HepG2 (cell line): ENCODE results near the gene SLC25A19. TPM values are rescaled to one million over a fixed set of nuclear protein-coding genes. Genes with fewer than 3 reads are reported as not detected.

Experiments
- ATAC-seq: fragments of 200-7000 bp; cut with Tn5 transposase; 3 replicates; pipeline ENCODE4 v1.9.1; 2020; ENCODE audit warnings: mild to moderate bottlenecking, moderate library complexity
- BruUV-seq: library from RNA; stranded (reverse); fragments of 400-500 nt; replicated peaks from 2 replicates; lab custom pipeline; 2021; lab: Mats Ljungman, UMichigan
- CTCF ChIA-PET: fragments of 300-600 bp; formaldehyde crosslinking; extraction: SDS; loops from one replicate; lab custom pipeline; 2021; ENCODE audit warnings: low total read pairs, inconsistent platforms, low intra/inter-chr PET ratio; lab: Yijun Ruan, JAX
- POLR2A ChIA-PET: fragments of 350-600 bp; sonication (Branson Sonifier 250); formaldehyde crosslinking; loops from one replicate; lab custom pipeline; 2020; ENCODE audit warnings: antibody characterized with exemption, inconsistent platforms; lab: Yijun Ruan, JAX
- DNase-seq: peaks from one replicate; pipeline ENCODE4 v3.0.0-alpha.2; 2015; ENCODE audit warnings: low spot score
- FAIRE-seq: peaks from 3 replicates; lab custom pipeline; 2011; peaks lifted over from hg19 to GRCh38; lab: Jason Lieb, UNC
- H2AFZ ChIP-seq: one replicate; pipeline ENCODE4 v1.6.1; 2011; ENCODE audit warnings: low read length, inconsistent platforms
- H3K27ac ChIP-seq: fragments of 300-600 bp; 3 replicates; pipeline ENCODE4 v1.8.0; 2011; ENCODE audit warnings: mixed run types, mild to moderate bottlenecking, mixed read lengths, low read length, inconsistent platforms; ENCODE audit not compliant: insufficient read depth; ENCODE audit errors: extremely low read length
- H3K27me3 ChIP-seq, 2 experiments: fragments of 200-600 bp in 1 of 2; 2 replicates in 1 of 2; 3 replicates in 1 of 2; pipeline versions ENCODE4 v1.6.0 to v1.8.0; 2011; ENCODE audit warnings: low read length in 2 of 2, mild to moderate bottlenecking in 2 of 2, moderate library complexity in 2 of 2, inconsistent platforms in 1 of 2; ENCODE audit not compliant: insufficient read depth in 2 of 2, control insufficient read depth in 1 of 2
- H3K36me3 ChIP-seq, 2 experiments: fragments of 200-600 bp in 1 of 2; replicated peaks in 1 of 2; 2 replicates in 1 of 2; 3 replicates in 1 of 2; pipeline versions ENCODE4 v1.5.1 to v1.8.0; 2011; ENCODE audit warnings: low read length in 2 of 2, inconsistent platforms in 1 of 2; ENCODE audit not compliant: insufficient read depth in 2 of 2, control insufficient read depth in 1 of 2
- H3K4me1 ChIP-seq: 2 replicates; pipeline ENCODE4 v1.5.1; 2012; ENCODE audit warnings: low read length, inconsistent platforms; ENCODE audit not compliant: insufficient read depth
- H3K4me2 ChIP-seq: 2 replicates; pipeline ENCODE4 v1.6.0; 2011; ENCODE audit warnings: low read depth, low read length, inconsistent platforms
- H3K4me3 ChIP-seq, 3 experiments: fragments of 200-600 bp in 1 of 3; sonication (generic), shearing (Covaris generic) in 1 of 3; replicated peaks in 1 of 3; 2 replicates each; pipeline ENCODE4 v1.5.1; 2011 to 2016; ENCODE audit warnings: low read length in 3 of 3, inconsistent platforms in 2 of 3, low read depth in 2 of 3, mild to moderate bottlenecking in 2 of 3, control low read depth in 1 of 3, mixed read lengths in 1 of 3; ENCODE audit not compliant: insufficient read depth in 1 of 3
- H3K79me2 ChIP-seq: one replicate; pipeline ENCODE4 v1.6.1; 2011; ENCODE audit warnings: low read length, inconsistent platforms; ENCODE audit not compliant: insufficient read depth
- H3K9ac ChIP-seq: 2 replicates; pipeline ENCODE4 v1.6.0; 2011; ENCODE audit warnings: mild to moderate bottlenecking, low read depth, low read length, inconsistent platforms; ENCODE audit not compliant: insufficient read depth
- H3K9me3 ChIP-seq: 2 replicates; pipeline ENCODE4 v1.5.1; 2012; ENCODE audit warnings: mild to moderate bottlenecking, low read length
- H4K20me1 ChIP-seq: 2 replicates; pipeline ENCODE4 v1.6.0; 2011; ENCODE audit warnings: inconsistent platforms, mild to moderate bottlenecking, low read length, moderate library complexity; ENCODE audit not compliant: insufficient read depth
- FOXA3 ChIP-seq: IDR thresholded peaks from 2 replicates; pipeline ENCODE4 v1.6.1; 2016; ENCODE audit warnings: missing genetic modification reagents, missing compliant biosample characterization
- FOXO1 ChIP-seq: sonication (generic); formaldehyde crosslinking; IDR thresholded peaks from 2 replicates; pipeline ENCODE4 v1.4.0; 2020; ENCODE audit warnings: missing genetic modification reagents
- GPN1 ChIP-seq: sonication (generic); formaldehyde crosslinking; IDR thresholded peaks from 2 replicates; pipeline ENCODE4 v1.5.1; 2020; ENCODE audit warnings: missing genetic modification reagents, borderline replicate concordance
- IRX3 ChIP-seq: sonication (generic); formaldehyde crosslinking; IDR thresholded peaks from 2 replicates; pipeline ENCODE4 v1.8.1; 2023; ENCODE audit warnings: mild to moderate bottlenecking, low read depth, missing genetic modification reagents, borderline replicate concordance
- JUNB ChIP-seq: sonication (generic); formaldehyde crosslinking; IDR thresholded peaks from 2 replicates; pipeline ENCODE4 v1.8.0; 2022; ENCODE audit warnings: missing genetic modification reagents, mild to moderate bottlenecking, borderline replicate concordance
- KLF6 ChIP-seq: IDR thresholded peaks from 2 replicates; pipeline ENCODE4 v1.8.0; 2016; ENCODE audit warnings: missing biosample characterization, missing genetic modification reagents
- KMT2B ChIP-seq: IDR thresholded peaks from 2 replicates; pipeline ENCODE4 v1.6.1; 2016; ENCODE audit warnings: missing genetic modification reagents, missing compliant biosample characterization
- MAFK ChIP-seq, 2 experiments: IDR thresholded peaks in 1 of 2; conservative IDR thresholded peaks in 1 of 2; 2 replicates each; pipeline ENCODE4 v1.6.1; 2011; ENCODE audit warnings: improper control_type of control experiment in 2 of 2, low read length in 2 of 2
- NFRKB ChIP-seq: fragments of 450-650 bp; IDR thresholded peaks from 2 replicates; pipeline ENCODE4 v1.6.1; 2017
- POLR2AphosphoS2 ChIP-seq: IDR thresholded peaks from 2 replicates; pipeline ENCODE4 v1.6.1; 2011; ENCODE audit warnings: low read depth, low read length, improper control_type of control experiment
- RBM22 ChIP-seq: fragments of 200-400 bp; formaldehyde crosslinking; optimal IDR thresholded peaks from 2 replicates; pipeline ENCODE3; 2017; ENCODE audit warnings: mild to moderate bottlenecking, low read length, moderate library complexity
- SMAD3 ChIP-seq: sonication (generic); formaldehyde crosslinking; IDR thresholded peaks from 2 replicates; pipeline ENCODE4 v1.4.0; 2020; ENCODE audit warnings: missing genetic modification reagents
- SP2 ChIP-seq: sonication (generic); formaldehyde crosslinking; IDR thresholded peaks from 2 replicates; pipeline ENCODE4 v1.5.1; 2020; ENCODE audit warnings: mild to moderate bottlenecking, missing genetic modification reagents
- TBL1XR1 ChIP-seq: fragments of 150-350 bp; IDR thresholded peaks from 2 replicates; pipeline ENCODE4 v1.6.1; 2014; ENCODE audit warnings: borderline replicate concordance, low read length; ENCODE audit not compliant: partially characterized antibody
- ZFP36L2 ChIP-seq: sonication (generic); formaldehyde crosslinking; IDR thresholded peaks from 2 replicates; pipeline ENCODE4 v1.4.0; 2020; ENCODE audit warnings: missing genetic modification reagents
- ZNF234 ChIP-seq: sonication (generic); formaldehyde crosslinking; conservative IDR thresholded peaks from 2 replicates; pipeline ENCODE4 v1.5.1; 2020; ENCODE audit warnings: mild to moderate bottlenecking, missing genetic modification reagents
- ZNF24 ChIP-seq: fragments of 450-650 bp; IDR thresholded peaks from 2 replicates; pipeline ENCODE4 v1.6.1; 2017; ENCODE audit warnings: antibody characterized with exemption, mild to moderate bottlenecking
- ZNF251 ChIP-seq: sonication (generic); formaldehyde crosslinking; IDR thresholded peaks from 2 replicates; pipeline ENCODE4 v1.9.0; 2021; ENCODE audit warnings: mild to moderate bottlenecking, missing genetic modification reagents
- ZNF441 ChIP-seq: sonication (generic); formaldehyde crosslinking; IDR thresholded peaks from 2 replicates; pipeline ENCODE4 v1.7.0; 2021; ENCODE audit warnings: missing genetic modification reagents, borderline replicate concordance
- ZNF644 ChIP-seq: IDR thresholded peaks from 2 replicates; pipeline ENCODE4 v1.6.1; 2016; ENCODE audit warnings: low read depth
- ZNF850 ChIP-seq: sonication (generic); formaldehyde crosslinking; conservative IDR thresholded peaks from 2 replicates; pipeline ENCODE4 v1.9.0; 2021; ENCODE audit warnings: mild to moderate bottlenecking, missing genetic modification reagents
- WGBS: methylation state at CpG from one replicate; pipeline ENCODE4 v1.1.6; 2017; ENCODE audit warnings: low lambda C conversion rate; 5-methylcytosine and 5-hydroxymethylcytosine counted together
- in situ Hi-C: cut with HindIII; loops from 2 replicates; pipeline ENCODE4 v1.10.0; 2017; ENCODE audit warnings: low pct_unique_long_range_greater_than_20kb; ENCODE audit not compliant: extremely low pct_ligation_motif_present
- intact Hi-C: fragments of 100-400 bp; cut with micrococcal nuclease; formaldehyde crosslinking; loops from one replicate; pipeline ENCODE4 v1.10.0; 2022; ENCODE audit not compliant: unreplicated experiment
- polyA plus RNA-seq, 8 experiments: library from polyadenylated mRNA; depleted of rRNA in 3 of 8; stranded (reverse) in 7 of 8; unstranded in 1 of 8; fragments of >200 nt; fragmentation: Illumina TruSeq in 4 of 8; extraction: Trizol in 4 of 8; gene quantifications; 2 replicates each; pipeline versions ENCODE4 v1.2.1 to v1.2.3, GENCODE V29; 2011 to 2016; ENCODE audit warnings: low read depth in 4 of 8, missing spikeins in 1 of 8, mixed read lengths in 1 of 8; ENCODE audit not compliant: insufficient read depth in 1 of 8
- total RNA-seq, 5 experiments: library from RNA; depleted of rRNA; stranded (reverse); fragments of >200 nt; fragmentation: Illumina TruSeq; extraction: Trizol; gene quantifications; 2 replicates each; pipeline ENCODE4 v1.2.3, GENCODE V29; 2016; ENCODE audit warnings: low read depth in 1 of 5
- TF ChIP-seq, protein P1 (sequence below): sonication (generic); formaldehyde crosslinking; IDR thresholded peaks from 2 replicates; pipeline ENCODE4 v1.9.0; 2021; ENCODE audit warnings: missing genetic modification reagents, borderline replicate concordance

The SLC25A19 gene
- total and polyA plus RNA-seq, 2 of the 13 experiments (the other 11 are each of a cell fraction or from before 2014, with no cell fraction given): 24.4 to 41.4 TPM

DNA sequence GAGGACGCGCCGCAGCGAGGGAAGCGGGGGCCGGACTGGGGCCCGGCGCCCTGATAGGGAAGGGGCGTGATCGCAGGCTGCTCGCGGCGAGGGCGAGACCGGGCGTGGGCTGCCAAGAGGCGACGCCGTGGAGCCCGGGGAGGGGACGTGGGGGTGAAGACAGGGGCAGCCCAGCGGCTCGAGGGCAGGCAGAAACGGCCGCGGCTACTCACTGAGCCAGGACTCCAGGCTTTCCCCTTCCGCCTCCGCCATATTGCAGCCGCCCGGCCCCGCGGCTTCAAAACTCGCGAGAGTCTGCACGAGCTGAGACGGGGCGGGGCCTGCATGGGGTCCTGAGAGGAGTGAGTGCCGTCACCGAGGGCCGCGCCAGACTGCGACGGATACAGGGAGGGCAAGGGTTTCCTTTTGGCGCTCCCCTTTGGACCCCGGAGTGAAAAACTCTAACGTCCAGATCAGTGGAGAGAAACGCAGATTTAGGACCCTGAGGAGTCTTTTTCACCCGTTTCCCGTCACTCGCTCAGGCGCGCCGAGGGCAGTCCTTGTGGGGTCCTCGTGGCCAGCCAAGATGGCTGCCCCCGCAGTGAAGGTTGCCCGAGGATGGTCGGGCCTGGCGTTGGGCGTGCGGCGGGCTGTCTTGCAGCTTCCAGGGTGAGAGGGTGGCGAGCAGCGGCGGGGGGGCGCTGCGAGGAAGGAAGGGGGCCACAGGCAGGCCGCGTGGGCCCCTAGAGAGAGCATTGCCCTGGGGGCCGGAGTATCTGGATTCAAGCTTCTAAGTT, 27.7 kb downstream of the SLC25A19 start, which contains the start of the genes GGA3 and MRPS7:
Gene GGA3, minus strand, starts transcription at position 271 of the 776 bp plus-strand sequence. Its CDS starts 19 bp downstream, at position 252.
Gene MRPS7, plus strand, starts transcription at position 544 of the 776 bp plus-strand sequence. Its CDS starts 22 bp downstream, at position 566.
- peak within 1 kb of the TSS; percentile 72 to 89 (median 77) for H3K4me3 ChIP-seq
- H3K9me3 ChIP-seq: no peaks in the 10 kb centered on the region
- no peak for FAIRE-seq
- no peaks in the 10 kb centered on the region; a peak in 1 of 5 replicates for H3K27me3 ChIP-seq
- in situ Hi-C loops (no loop called here), intact Hi-C loops (no loop called here)
- peak; percentile 92 for DNase-seq
- peaks cover 11 to 23% of the 10 kb centered on the region in 2 experiments for H3K36me3 ChIP-seq
- ATAC-seq: peak; percentile 95
- WGBS: 2% methylated on average over 39 of the region's 69 CpGs
- ChIA-PET CTCF (no interaction called here), POLR2A (interaction anchor here (0.6 to 3.7 kb wide), 29 partner anchors 9 to 388 kb away, joined by 3 to 93 read pairs (median 4); partner anchors contain the start of genes ARMC7, GRB2, HID1 and MIF4GD)
- H2AFZ ChIP-seq: peak within 1 kb of the TSS; percentile 78
- peaks cover 44% of the 10 kb centered on the region for H3K4me1 ChIP-seq
- H3K79me2 ChIP-seq: peaks cover 57% of the 10 kb centered on the region
- no TSS peak for BruUV-seq
- peak within 1 kb of the TSS; percentile 98 for H3K9ac ChIP-seq
- H3K4me2 ChIP-seq: peak within 1 kb of the TSS; percentile 95
- H4K20me1 ChIP-seq: no peaks in the 10 kb centered on the region
- H3K27ac ChIP-seq: peak within 1 kb of the TSS; percentile 97
- peak; percentile 68; the same call in 1 of the 2 replicates for TF ChIP-seq ZNF441 (CRISPR knock-in tag)
- TF ChIP-seq NFRKB: peak; percentile 22; the same call in 1 of the 2 replicates
- peak; percentile 37; the same call in 1 of the 2 replicates for TF ChIP-seq KLF6 (CRISPR knock-in tag)
- no peak for TF ChIP-seq JUNB (CRISPR knock-in tag)
- no peak for TF ChIP-seq RBM22
- no peak; the same call in 1 of the 2 replicates for TF ChIP-seq FOXO1 (CRISPR knock-in tag)
- TF ChIP-seq, protein P1, sequence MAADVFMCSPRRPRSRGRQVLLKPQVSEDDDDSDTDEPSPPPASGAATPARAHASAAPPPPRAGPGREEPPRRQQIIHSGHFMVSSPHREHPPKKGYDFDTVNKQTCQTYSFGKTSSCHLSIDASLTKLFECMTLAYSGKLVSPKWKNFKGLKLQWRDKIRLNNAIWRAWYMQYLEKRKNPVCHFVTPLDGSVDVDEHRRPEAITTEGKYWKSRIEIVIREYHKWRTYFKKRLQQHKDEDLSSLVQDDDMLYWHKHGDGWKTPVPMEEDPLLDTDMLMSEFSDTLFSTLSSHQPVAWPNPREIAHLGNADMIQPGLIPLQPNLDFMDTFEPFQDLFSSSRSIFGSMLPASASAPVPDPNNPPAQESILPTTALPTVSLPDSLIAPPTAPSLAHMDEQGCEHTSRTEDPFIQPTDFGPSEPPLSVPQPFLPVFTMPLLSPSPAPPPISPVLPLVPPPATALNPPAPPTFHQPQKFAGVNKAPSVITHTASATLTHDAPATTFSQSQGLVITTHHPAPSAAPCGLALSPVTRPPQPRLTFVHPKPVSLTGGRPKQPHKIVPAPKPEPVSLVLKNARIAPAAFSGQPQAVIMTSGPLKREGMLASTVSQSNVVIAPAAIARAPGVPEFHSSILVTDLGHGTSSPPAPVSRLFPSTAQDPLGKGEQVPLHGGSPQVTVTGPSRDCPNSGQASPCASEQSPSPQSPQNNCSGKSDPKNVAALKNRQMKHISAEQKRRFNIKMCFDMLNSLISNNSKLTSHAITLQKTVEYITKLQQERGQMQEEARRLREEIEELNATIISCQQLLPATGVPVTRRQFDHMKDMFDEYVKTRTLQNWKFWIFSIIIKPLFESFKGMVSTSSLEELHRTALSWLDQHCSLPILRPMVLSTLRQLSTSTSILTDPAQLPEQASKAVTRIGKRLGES (CRISPR knock-in tag): 0 out of 2 replicates have a peak, but pooled peaks have one; percentile 44
- TF ChIP-seq MAFK (conservative IDR thresholded peaks at IDR 0.05 in 1 of 2, IDR thresholded peaks at IDR 0.05 in 1 of 2; ENCODE audit: low read length in 2 of 2): no peak
- peak; percentile 60; the same call in 1 of the 2 replicates for TF ChIP-seq ZNF234 (CRISPR knock-in tag)
- TF ChIP-seq ZNF850: 0 out of 2 replicates have a peak, but pooled peaks have one; percentile 45
- TF ChIP-seq KMT2B (CRISPR knock-in tag): peak; percentile 89
- TF ChIP-seq SMAD3 (CRISPR knock-in tag): peak; percentile 87; the same call in 1 of the 2 replicates
- TF ChIP-seq FOXA3 (CRISPR knock-in tag): no peak
- no peak for TF ChIP-seq ZNF644 (CRISPR knock-in tag)
- no peak for TF ChIP-seq ZNF24
- no peak for TF ChIP-seq IRX3
- peak; percentile 92 for TF ChIP-seq POLR2AphosphoS2
- TF ChIP-seq SP2 (CRISPR knock-in tag): peak; percentile 21; the same call in 1 of the 2 replicates
- no peak for TF ChIP-seq ZFP36L2
- no peak for TF ChIP-seq GPN1
- TF ChIP-seq TBL1XR1: no peak
- TF ChIP-seq ZNF251 (CRISPR knock-in tag): peak; percentile 16; the same call in 1 of the 2 replicates
